ENCODE results near the gene ELN. TPM values are rescaled to one million over a fixed set of nuclear protein-coding genes. Genes with fewer than 3 reads are reported as not detected.

The ELN gene
- total RNA-seq, 1 experiment from 2014 or later, result not detected

DNA sequence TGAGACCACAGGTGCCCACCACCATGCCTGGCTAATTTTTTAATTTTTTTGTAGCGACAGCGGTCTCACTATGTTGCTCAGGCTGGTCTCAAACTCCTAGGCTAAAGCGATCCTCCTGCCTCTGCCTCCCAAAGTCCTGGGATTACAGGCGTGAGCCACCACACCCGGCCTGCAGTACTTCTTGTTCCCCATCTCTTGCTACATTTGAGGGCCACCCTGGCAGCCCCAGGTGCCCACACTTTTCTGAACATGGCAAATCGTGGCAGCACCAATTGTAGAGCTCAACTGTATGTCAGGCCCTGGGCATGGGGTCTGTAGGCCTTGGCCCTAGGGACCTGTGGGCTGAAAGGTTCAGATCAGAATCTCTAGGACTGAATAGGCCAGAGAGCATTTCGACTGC is 30.5 kb downstream of the ELN start:
- no peak for DNase-seq (ENCODE audit: extremely low read depth, low read depth)

DNA sequence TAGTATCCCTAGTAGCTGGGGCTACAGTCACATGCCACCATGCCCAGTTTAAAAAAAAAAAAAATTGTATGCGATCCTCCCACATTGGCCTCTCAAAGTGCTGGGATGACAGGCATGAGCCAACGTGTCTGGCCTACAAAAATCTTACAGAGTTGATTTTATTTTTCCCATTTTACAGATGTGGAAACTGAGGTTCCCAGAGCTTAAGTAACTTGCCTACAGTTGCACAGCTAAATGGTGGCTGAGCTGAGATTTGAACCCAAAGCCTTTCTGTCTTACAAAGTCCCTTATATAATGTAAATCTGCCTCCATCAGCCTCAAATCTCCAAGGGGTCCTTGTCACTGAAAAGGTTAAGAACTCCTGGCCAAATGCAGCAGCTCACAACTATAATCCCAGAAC is 31.1 kb downstream of the ELN start:
- DNase-seq (ENCODE audit: extremely low read depth, low read depth), result no peak

DNA sequence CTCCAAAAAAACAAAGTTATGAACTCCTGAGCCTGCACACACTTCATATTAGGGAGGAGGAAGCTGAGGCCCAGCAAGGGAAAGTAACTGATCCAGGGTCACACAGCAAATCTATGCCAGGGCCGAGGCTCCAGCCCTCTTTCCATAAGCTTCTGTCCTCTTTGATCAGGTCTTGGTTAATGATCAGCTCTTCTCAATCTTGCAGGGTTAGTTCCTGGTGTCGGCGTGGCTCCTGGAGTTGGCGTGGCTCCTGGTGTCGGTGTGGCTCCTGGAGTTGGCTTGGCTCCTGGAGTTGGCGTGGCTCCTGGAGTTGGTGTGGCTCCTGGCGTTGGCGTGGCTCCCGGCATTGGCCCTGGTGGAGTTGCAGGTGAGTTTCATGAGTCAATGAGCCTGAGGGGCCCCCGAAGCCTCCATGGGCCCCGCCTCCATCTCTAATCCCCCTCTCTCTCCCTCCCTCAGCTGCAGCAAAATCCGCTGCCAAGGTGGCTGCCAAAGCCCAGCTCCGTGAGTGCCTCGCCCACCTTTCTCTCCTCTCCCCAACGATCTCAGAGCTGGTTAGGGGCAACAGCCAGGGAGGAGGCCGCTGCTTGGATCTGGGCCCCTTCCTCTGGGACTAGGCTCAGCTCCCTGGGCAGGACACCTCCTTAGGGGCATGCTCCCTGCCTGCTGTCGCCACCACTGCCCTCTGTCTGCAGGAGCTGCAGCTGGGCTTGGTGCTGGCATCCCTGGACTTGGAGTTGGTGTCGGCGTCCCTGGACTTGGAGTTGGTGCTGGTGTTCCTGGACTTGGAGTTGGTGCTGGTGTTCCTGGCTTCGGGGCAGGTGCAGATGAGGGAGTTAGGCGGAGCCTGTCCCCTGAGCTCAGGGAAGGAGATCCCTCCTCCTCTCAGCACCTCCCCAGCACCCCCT is 32.0 kb downstream of the ELN start:
- no peak for DNase-seq (ENCODE audit: extremely low read depth, low read depth)

DNA sequence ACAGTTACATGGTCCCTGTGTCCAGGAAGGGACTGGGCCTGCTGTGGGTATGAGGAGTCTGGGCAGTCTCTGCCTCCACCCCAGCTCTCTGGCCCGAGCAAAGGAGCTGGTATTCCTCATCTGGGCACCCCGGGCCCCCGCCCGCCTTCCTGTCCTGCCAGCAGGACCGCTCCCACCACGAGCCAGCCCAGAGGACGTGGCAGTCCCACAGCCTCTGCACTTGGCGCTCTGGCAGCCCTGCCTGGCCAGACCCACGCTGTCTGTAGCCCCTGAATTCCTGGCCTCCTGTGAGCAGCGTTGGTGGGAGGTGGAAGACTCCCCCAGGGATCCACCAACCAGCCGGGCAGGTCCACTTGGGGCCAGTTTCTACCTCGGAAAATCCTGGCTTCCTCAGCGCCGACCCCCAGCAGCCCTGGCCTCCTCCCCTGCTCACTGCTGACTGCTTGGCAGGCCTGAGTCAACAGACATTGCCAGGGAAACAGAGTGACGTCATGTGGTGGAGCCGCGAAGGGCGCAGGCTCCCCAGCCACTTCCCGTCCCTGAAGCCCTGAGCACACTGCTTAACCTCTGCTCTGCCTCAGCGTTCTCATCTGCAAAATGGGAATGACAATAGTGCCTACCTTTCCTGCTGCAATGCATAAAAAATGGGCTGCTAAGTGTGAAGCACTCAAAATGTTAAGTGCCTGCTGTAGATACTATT is 34.0 kb downstream of the ELN start:
- DNase-seq (ENCODE audit: extremely low read depth, low read depth), result peak; percentile 80

DNA sequence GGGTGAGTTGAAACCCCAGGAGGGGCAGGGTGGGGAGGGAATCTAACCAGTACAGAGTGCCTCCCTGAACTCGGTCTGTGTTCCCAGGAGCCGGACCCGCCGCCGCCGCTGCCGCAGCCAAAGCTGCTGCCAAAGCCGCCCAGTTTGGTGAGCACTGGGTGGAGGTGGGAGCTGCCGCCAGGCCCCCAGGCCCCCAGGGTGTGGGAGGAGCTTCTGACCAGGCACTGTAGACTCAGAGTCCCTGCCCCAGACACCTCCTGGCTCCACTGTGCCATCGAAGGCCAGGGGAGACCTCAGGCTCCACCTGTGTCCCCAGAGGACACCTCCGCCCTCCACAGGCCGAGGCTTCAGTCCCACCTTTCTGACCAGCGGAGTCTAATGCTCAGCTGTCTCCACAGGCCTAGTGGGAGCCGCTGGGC is 35.3 kb downstream of the ELN start:
- DNase-seq (ENCODE audit: extremely low read depth, low read depth), result no peak

DNA sequence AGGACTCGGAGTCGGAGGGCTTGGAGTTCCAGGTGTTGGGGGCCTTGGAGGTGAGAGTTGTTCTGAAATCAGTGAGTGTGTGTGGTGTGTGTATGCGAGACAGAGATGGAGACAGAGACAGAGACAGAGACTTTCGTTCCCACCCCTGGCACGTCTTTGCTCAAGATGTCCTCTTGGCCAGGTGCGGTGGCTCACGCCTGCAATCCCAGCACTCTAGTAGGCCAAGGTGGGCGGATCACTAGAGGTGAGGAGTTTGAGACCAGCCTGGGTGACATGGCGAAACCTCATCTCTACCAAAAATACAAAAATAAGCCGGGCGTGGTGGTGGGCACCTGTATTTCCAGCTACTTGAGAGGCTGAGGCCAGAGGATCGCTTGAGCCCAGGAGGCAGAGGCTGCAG is 35.7 kb downstream of the ELN start:
- no peak for DNase-seq (ENCODE audit: extremely low read depth, low read depth)

DNA sequence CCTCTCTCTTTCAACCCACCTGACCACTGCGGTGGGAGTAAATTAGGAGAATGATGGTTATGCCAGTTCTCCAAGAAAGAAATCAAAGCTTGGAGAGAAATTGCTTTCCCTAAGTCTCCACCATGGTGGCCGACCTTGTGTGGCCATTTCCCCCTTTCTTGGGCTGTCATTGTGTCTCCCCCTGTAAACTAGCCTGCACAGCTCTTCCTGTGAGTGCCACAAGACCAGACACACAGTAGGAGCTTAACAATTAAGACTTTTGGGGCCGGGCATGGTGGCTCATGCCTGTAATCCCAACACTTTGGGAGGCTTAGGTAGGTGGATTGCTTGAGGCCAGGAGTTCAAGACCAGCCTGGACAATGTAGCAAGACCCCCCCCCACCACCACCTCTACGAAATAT is 36.7 kb downstream of the ELN start:
- DNase-seq (ENCODE audit: extremely low read depth, low read depth), result no peak

DNA sequence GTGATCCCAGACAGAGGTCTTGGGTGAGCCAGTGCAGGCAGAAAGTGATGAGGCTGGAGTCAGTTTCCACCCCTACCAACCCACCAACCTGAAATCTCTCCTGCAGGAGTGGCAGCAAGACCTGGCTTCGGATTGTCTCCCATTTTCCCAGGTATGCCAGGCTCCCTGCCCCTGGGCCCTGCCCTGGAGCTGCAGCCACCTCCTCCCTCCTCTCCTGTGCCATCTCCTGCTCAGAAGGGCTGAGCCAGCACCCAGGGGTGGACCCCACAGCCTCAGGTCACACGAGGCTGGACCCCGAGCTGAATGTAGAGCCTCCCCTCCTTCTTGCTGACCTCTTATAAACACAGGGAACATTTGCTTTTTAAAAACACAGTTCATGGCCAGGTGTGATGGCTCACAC is 38.7 kb downstream of the ELN start:
- DNase-seq (ENCODE audit: extremely low read depth, low read depth), result no peak

DNA sequence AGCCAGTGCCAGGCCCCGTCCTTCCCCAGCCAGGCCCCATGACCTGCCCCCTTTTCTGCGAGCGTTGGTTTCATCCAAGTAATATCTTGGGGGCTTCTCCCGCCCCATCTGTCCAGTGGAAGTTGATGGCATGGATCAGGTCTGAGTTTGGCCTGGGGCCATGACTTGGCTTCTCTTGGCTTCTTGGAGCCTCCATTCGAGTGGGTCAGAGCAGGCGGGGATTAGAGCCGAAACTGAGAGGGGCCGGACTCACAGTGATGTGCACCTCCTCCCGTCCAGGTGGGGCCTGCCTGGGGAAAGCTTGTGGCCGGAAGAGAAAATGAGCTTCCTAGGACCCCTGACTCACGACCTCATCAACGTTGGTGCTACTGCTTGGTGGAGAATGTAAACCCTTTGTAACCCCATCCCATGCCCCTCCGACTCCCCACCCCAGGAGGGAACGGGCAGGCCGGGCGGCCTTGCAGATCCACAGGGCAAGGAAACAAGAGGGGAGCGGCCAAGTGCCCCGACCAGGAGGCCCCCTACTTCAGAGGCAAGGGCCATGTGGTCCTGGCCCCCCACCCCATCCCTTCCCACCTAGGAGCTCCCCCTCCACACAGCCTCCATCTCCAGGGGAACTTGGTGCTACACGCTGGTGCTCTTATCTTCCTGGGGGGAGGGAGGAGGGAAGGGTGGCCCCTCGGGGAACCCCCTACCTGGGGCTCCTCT is 40.6 kb downstream of the ELN start:
- no peak for DNase-seq (ENCODE audit: extremely low read depth, low read depth)

DNA sequence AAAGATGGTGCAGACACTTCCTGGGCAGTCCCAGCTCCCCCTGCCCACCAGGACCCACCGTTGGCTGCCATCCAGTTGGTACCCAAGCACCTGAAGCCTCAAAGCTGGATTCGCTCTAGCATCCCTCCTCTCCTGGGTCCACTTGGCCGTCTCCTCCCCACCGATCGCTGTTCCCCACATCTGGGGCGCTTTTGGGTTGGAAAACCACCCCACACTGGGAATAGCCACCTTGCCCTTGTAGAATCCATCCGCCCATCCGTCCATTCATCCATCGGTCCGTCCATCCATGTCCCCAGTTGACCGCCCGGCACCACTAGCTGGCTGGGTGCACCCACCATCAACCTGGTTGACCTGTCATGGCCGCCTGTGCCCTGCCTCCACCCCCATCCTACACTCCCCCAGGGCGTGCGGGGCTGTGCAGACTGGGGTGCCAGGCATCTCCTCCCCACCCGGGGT is 41.1 kb downstream of the ELN start:
- no peak for DNase-seq (ENCODE audit: extremely low read depth, low read depth)

DNA sequence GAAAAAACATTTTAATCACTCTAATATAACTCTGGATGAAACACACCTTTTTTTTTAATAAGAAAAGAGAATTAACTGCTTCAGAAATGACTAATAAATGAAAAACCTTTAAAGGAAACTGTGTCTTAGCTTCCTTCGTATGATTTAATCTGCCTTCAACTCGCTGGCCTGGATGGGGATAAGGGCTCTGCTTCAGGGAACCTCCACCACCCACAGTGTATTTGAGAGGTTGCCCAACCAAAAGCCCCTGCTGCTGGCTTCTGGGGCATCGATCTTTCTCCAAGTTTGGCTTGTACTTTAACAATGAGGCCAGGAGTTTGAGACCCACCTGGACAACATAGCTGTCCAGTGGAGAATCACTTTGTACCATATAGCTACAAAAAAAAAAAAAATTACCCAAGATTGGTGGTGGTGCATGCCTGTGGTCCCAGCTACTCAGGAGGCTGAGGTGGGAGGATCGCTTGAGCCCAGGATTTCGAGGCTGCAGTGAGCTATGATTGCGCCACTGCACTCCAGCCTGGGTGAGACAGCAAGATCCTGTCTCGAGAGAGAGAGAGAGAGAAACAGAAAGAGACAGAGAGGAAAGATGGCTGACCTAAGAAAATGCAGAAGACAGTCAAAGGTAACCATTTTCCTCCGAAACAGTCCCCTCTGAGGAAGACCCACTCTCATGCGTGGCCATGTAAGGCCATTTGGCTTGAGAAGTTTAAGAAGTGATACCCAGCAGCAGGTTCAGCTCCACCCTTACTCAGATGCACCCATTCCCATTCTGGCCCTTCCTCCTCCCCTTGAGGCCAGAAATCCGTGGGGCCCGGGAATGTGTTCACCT is 42.0 kb downstream of the ELN start:
- no peak for DNase-seq (ENCODE audit: extremely low read depth, low read depth)

DNA sequence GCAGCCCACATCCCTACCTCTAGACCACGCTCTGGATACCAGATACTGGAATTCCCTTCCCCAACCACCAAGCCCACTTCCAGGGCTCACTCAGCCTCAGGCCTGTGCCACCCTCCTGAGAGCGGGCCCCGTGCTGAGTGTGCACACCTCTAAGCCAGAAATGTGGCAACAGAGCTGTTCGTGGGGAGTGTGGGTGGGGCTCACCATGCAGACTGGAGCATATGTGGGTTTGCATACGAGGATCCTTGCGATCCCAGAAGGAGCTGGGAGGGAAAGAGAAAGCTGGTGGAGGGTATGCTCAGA is 42.6 kb downstream of the ELN start:
- DNase-seq (ENCODE audit: extremely low read depth, low read depth), result no peak

DNA sequence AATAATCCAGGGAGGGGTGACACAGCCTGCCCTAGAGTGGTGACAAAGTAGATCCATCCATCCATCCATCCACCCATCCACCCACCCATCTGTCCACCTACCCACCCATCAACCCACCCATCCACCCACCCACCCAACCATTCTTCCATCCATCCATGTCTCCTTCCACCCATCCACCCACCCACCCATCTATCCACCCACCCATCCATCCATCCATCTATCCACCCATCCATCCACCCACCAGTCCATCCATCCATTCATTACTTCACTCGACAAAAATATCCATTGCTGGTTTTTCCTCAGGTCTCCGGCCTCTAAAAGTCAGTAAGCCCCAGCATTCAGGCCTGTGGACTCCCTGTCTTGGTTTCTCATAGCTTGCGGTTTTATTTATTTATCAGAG is 43.1 kb downstream of the ELN start:
- no peak for DNase-seq (ENCODE audit: extremely low read depth, low read depth)

DNA sequence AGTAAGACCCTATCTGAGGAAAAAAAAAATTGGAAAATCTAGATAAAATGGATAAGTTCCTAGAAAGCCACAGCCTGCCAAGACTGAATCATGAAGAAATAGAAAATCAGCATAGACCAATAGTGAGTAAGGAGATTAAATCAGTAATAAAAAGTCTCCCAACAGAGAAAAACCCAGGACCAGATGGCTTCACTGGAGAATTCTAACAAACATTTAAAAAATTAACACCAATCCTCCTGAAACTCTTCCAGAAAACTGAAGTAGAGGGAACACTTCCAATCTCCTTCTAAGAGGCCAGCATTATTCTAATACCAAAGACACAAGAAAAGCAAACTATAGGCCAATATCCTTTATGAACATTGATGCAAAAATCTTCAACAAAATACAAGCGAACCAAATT is 46.8 kb downstream of the ELN start:
- no peak for DNase-seq (ENCODE audit: extremely low read depth, low read depth)

DNA sequence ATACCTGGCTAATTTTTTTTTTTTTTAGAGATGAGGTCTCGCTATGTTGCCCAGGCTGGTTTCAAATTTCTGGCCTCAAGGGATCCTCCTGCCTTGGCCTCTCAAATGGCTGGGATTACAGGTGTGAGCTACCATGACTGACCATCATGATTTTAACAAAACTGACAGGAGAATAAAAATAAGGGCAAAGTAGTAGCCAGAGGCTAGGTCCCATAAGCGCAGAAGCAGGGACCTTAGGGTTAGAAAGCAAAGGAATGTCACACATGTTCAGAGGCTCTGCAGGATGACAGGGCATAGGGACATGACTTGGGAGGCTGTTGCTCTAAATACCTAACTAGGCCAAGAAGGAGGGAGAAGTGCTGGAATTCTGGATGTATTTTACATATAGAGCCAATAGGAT is 50.5 kb downstream of the ELN start:
- no peak for DNase-seq (ENCODE audit: extremely low read depth, low read depth)

DNA sequence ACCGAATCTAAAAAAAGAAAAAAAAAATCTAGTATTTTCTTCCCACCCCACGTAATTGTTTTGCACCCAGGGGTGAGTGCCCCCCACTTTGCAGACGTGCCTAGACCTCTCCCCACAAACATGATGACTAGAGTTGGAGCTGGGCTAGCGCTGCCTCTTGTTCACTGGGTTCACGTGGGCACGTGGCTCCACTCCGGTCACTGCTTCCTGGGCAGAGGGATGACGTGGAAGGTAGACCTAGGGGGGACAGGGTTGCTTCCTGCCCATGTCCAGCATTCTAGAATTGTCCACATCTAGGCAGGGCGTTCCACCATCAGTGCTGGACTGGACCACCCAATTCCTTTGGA is 54.8 kb downstream of the ELN start:
- no peak for DNase-seq (ENCODE audit: extremely low read depth, low read depth)

DNA sequence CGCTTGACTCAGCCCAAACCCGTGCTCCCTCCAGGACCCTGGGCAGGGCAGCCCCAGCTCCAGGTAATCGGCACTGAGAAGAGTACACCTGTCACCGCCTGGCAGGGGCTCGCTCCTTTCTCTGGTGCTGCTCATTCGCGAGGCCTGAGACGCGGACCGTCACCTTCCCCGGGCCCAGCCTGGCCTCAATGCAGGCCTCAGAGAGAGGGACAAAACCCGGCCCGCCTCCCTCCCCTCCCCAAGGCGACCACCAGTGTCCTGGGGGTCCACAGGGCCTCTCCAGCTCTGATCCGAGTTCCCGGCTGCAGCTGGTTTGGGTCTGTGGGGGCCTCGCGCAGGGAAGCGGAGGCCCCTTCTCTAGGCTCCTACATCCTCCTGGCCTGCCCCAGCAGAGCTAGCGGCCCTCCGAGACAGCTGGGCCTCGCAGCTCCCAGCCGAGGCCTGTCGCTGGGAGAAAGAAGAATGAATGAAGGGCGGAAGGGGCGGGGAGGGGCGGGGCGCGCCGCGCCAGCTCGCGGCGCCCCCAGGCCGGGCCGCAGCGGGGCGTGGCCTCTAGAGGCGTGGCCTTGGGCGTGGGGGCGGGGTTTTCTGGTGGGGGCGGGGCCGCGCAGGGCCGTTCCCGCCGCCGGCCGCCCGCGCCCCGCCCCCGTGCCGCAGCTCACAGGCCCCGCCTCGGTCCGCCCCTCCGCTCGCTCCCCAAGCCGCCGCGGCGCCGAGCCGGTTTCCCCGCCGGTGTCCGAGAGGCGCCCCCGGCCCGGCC is 55.3 kb downstream of the ELN start, which contains the start of gene LIMK1:
TSS of gene LIMK1 (plus strand) at position 688 of the 760 bp plus-strand sequence. CDS start 187 bp downstream, outside the sequence.
- peak; percentile 71 for DNase-seq (ENCODE audit: extremely low read depth, low read depth)

DNA sequence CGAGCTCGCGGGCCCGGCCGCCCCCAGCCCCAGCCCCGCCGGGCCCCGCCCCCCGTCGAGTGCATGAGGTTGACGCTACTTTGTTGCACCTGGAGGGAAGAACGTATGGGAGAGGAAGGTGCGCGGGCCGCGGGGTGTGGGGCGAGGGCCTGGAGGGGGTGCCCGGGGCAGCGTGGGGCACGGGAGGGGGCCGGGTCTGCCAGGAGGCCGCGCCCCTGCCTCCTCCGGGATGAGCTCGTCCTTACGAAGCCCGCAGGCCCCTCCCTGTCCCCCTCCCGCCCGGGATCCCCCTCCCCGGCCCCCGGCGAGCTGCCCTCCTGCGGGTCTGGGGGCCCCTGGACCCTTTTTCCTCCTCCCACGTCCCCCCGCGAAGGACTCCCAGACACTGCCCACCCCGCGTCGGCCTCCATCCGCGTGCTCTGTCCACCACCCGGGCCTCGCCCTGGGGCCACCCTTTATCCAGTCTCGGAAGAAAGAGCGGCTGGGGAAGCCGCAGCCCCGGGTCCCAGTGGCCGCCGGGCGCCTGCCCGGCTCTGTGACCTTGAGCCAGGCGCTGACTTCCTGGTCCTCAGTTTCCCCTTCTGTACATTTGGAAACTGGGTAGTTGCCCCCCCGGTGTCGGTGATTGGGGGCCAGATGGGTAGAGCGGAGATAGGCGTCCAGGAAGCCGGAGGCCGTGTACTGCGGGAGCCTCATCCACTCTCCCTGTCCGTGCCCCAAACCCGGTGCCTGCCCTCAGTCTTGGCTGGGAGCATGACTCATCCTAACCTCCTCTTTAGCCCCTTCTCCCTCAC is 56.2 kb downstream of the ELN start:
- no peak for DNase-seq (ENCODE audit: extremely low read depth, low read depth)
